WTC11 (cell line): ENCODE data around the gene CFAP68. TPM values are rescaled to one million over a fixed set of nuclear protein-coding genes. Genes with fewer than 3 reads are reported as not detected.

Experiments used
- ATAC-seq: fragments of 200-7000 bp; cut with Tn5 transposase; 2 replicates; pipeline ENCODE4 v1.10.0; 2021; ENCODE audit warnings: mild to moderate bottlenecking, moderate library complexity
- CTCF ChIA-PET: fragments of 300-600 bp; sonication (Branson Sonifier 250); formaldehyde crosslinking; loops from one replicate; lab custom pipeline; 2021; ENCODE audit warnings: antibody characterized with exemption; lab: Charles Lee
- POLR2A ChIA-PET: fragments of 350-600 bp; sonication (Branson Sonifier 250); formaldehyde crosslinking; loops from one replicate; lab custom pipeline; 2021; ENCODE audit warnings: antibody characterized with exemption; lab: Charles Lee
- DNase-seq: peaks from one replicate; pipeline ENCODE4 v3.0.0; 2021; ENCODE audit warnings: low spot score
- H3K27ac Mint-ChIP-seq: 2 replicates; pipeline ENCODE4 v1.8.0; 2021; ENCODE audit warnings: mixed read lengths
- H3K27me3 Mint-ChIP-seq: 2 replicates; pipeline ENCODE4 v1.8.0; 2021; ENCODE audit warnings: low read depth, mild to moderate bottlenecking, moderate library complexity, mixed read lengths
- H3K36me3 Mint-ChIP-seq: 2 replicates; pipeline ENCODE4 v1.8.0; 2021; ENCODE audit warnings: mixed read lengths
- H3K4me1 Mint-ChIP-seq: 2 replicates; pipeline ENCODE4 v1.8.0; 2022; ENCODE audit warnings: mixed read lengths
- H3K4me3 Mint-ChIP-seq: 2 replicates; pipeline ENCODE4 v1.8.0; 2021; ENCODE audit warnings: mild to moderate bottlenecking, moderate library complexity, mixed read lengths
- H3K9me3 Mint-ChIP-seq: 2 replicates; pipeline ENCODE4 v1.8.0; 2021; ENCODE audit warnings: mixed read lengths
- ARID4B ChIP-seq: sonication (generic); formaldehyde crosslinking; IDR thresholded peaks from 2 replicates; pipeline ENCODE4 v1.8.0; 2023; ENCODE audit warnings: missing genetic modification reagents, mild to moderate bottlenecking, borderline replicate concordance
- CBFB ChIP-seq: sonication (generic); formaldehyde crosslinking; IDR thresholded peaks from 2 replicates; pipeline ENCODE4 v1.8.1; 2022; ENCODE audit warnings: mild to moderate bottlenecking, low read depth, missing genetic modification reagents
- FOXP1 ChIP-seq: sonication (generic); formaldehyde crosslinking; IDR thresholded peaks from 2 replicates; pipeline ENCODE4 v1.8.0; 2022; ENCODE audit warnings: missing genetic modification reagents, mild to moderate bottlenecking, moderate library complexity, borderline replicate concordance
- HMGXB4 ChIP-seq: sonication (generic); formaldehyde crosslinking; IDR thresholded peaks from 2 replicates; pipeline ENCODE4 v1.8.1; 2023; ENCODE audit warnings: mild to moderate bottlenecking, moderate library complexity, missing genetic modification reagents
- NFATC4 ChIP-seq: fragments of 250-450 bp; sonication (Bioruptor Pico); IDR thresholded peaks from 2 replicates; pipeline ENCODE4 v1.9.0; 2021; ENCODE audit warnings: mild to moderate bottlenecking
- NR2C2 ChIP-seq: sonication (generic); formaldehyde crosslinking; IDR thresholded peaks from 2 replicates; pipeline ENCODE4 v1.8.0; 2022; ENCODE audit warnings: mild to moderate bottlenecking, missing genetic modification reagents
- PRDM15 ChIP-seq: sonication (generic); formaldehyde crosslinking; IDR thresholded peaks from 2 replicates; pipeline ENCODE4 v1.8.0; 2022; ENCODE audit warnings: missing genetic modification reagents
- RELA ChIP-seq: sonication (generic); formaldehyde crosslinking; IDR thresholded peaks from 2 replicates; pipeline ENCODE4 v1.8.1; 2022; ENCODE audit warnings: missing genetic modification reagents, mild to moderate bottlenecking, borderline replicate concordance
- RORB ChIP-seq: fragments of 250-450 bp; sonication (Bioruptor Pico); IDR thresholded peaks from 2 replicates; pipeline ENCODE4 v1.9.0; 2021; ENCODE audit warnings: mild to moderate bottlenecking
- TEAD1 ChIP-seq: sonication (generic); formaldehyde crosslinking; IDR thresholded peaks from 2 replicates; pipeline ENCODE4 v1.8.0; 2022; ENCODE audit warnings: mild to moderate bottlenecking, missing genetic modification reagents
- TEAD4 ChIP-seq: sonication (generic); formaldehyde crosslinking; IDR thresholded peaks from 2 replicates; pipeline ENCODE4 v1.8.0; 2022; ENCODE audit warnings: mild to moderate bottlenecking, missing genetic modification reagents
- ZNF219 ChIP-seq: sonication (generic); formaldehyde crosslinking; IDR thresholded peaks from 2 replicates; pipeline ENCODE4 v1.8.0; 2023; ENCODE audit warnings: missing genetic modification reagents, mild to moderate bottlenecking, borderline replicate concordance
- ZNF416 ChIP-seq: fragments of 250-450 bp; sonication (Bioruptor Pico); IDR thresholded peaks from 2 replicates; pipeline ENCODE4 v1.9.0; 2021; ENCODE audit warnings: mild to moderate bottlenecking, inconsistent platforms
- total RNA-seq: library from RNA; stranded (reverse); gene quantifications from 3 replicates; pipeline ENCODE4 v1.2.3, GENCODE V29; 2021
- TF ChIP-seq, protein P1 (sequence below): sonication (generic); formaldehyde crosslinking; IDR thresholded peaks from 2 replicates; pipeline ENCODE4 v1.8.0; 2022; ENCODE audit warnings: mild to moderate bottlenecking, missing genetic modification reagents
- TF ChIP-seq, protein P2 (sequence below): sonication (generic); formaldehyde crosslinking; IDR thresholded peaks from 2 replicates; pipeline ENCODE4 v1.8.1; 2022; ENCODE audit warnings: mild to moderate bottlenecking, missing genetic modification reagents, moderate library complexity, borderline replicate concordance

CFAP68 gene
- total RNA-seq, 1 experiment from 2014 or later = 18.7 TPM

GRCh38 chr11:111878849-111879636, at the start of gene CFAP68, which contains the start of gene FDXACB1 (continued):
- TF ChIP-seq ARID4B (CRISPR knock-in tag) (peak; percentile 83; the same call in 1 of the 2 replicates), TEAD4 (no peak)
- TF ChIP-seq, protein P1, sequence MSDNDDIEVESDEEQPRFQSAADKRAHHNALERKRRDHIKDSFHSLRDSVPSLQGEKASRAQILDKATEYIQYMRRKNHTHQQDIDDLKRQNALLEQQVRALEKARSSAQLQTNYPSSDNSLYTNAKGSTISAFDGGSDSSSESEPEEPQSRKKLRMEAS = peak; percentile 64

- no peaks in the 10 kb centered on the region for H3K36me3 Mint-ChIP-seq
- no peak for DNase-seq
- H3K4me1 Mint-ChIP-seq = no peaks in the 10 kb centered on the region
- no peak for ATAC-seq
- TF ChIP-seq CBFB (no peak), RELA (CRISPR knock-in tag) (no peak), RORB (CRISPR knock-in tag) (no peak), ZNF416 (no peak), FOXP1 (CRISPR knock-in tag) (no peak), HMGXB4 (CRISPR knock-in tag) (no peak), TEAD1 (CRISPR knock-in tag) (no peak), ZNF219 (CRISPR knock-in tag) (no peak), NR2C2 (CRISPR knock-in tag) (no peak), NFATC4 (CRISPR knock-in tag) (no peak), PRDM15 (CRISPR knock-in tag) (no peak)
- TF ChIP-seq, protein P2, sequence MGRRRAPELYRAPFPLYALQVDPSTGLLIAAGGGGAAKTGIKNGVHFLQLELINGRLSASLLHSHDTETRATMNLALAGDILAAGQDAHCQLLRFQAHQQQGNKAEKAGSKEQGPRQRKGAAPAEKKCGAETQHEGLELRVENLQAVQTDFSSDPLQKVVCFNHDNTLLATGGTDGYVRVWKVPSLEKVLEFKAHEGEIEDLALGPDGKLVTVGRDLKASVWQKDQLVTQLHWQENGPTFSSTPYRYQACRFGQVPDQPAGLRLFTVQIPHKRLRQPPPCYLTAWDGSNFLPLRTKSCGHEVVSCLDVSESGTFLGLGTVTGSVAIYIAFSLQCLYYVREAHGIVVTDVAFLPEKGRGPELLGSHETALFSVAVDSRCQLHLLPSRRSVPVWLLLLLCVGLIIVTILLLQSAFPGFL = no peak
- H3K9me3 Mint-ChIP-seq = no peaks in the 10 kb centered on the region
- no peaks in the 10 kb centered on the region for H3K27me3 Mint-ChIP-seq
- CTCF ChIA-PET = interaction anchor here (0.7 to 2.8 kb wide), 14 partner anchors 8 to 246 kb away, joined by 3 to 14 read pairs (median 4); partner anchors contain the start of genes PPP2R1B and SIK2
- no peak overlapping the region for H3K27ac Mint-ChIP-seq
- no peak overlapping the region for H3K4me3 Mint-ChIP-seq
- POLR2A ChIA-PET = no interaction called here
Observed at GRCh38 chr11:111833524-111833923, 45.8 kb upstream of the CFAP68 start.
